MM.1S (cell line): ENCODE measurements around the gene ST3GAL3.

Experiments
- EZH2 ChIP-seq: fragments of 300-600 bp; sonication (generic); optimal IDR thresholded peaks from 2 replicates; pipeline ENCODE3; 2017; ENCODE audit warnings: low read depth, mild to moderate bottlenecking, antibody characterized with exemption, low read length, mixed read lengths
- EZH2phosphoT487 ChIP-seq: fragments of 300-600 bp; sonication (generic); IDR thresholded peaks from 2 replicates; pipeline ENCODE4 v1.6.1; 2018; ENCODE audit warnings: antibody characterized with exemption, low read length
- TF ChIP-seq, protein P1 (sequence below): fragments of 300-600 bp; sonication (generic); IDR thresholded peaks from 2 replicates; pipeline ENCODE4 v1.5.1; 2016; ENCODE audit warnings: antibody characterized with exemption, low read length, mixed read lengths

DNA sequence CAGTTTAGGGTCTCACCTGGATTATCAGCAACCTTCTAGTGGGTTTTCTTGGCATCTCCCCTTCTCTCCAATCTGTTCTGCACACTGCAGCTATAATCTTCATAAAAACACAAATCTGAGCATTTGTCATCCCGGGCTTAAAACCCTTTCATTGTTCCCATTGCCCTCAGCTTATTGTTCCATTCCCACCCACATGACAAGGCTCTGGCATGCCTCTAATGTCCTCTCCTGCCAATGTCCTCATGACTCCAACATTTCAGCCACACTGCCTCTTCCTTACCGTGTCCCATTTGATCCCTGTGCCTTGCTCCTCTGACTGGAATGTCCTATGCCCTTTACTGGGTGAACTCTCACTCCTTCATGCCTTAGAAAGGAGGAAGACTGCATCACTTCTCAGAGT lies 255.0 kb downstream of the ST3GAL3 start:
- TF ChIP-seq, protein P1, sequence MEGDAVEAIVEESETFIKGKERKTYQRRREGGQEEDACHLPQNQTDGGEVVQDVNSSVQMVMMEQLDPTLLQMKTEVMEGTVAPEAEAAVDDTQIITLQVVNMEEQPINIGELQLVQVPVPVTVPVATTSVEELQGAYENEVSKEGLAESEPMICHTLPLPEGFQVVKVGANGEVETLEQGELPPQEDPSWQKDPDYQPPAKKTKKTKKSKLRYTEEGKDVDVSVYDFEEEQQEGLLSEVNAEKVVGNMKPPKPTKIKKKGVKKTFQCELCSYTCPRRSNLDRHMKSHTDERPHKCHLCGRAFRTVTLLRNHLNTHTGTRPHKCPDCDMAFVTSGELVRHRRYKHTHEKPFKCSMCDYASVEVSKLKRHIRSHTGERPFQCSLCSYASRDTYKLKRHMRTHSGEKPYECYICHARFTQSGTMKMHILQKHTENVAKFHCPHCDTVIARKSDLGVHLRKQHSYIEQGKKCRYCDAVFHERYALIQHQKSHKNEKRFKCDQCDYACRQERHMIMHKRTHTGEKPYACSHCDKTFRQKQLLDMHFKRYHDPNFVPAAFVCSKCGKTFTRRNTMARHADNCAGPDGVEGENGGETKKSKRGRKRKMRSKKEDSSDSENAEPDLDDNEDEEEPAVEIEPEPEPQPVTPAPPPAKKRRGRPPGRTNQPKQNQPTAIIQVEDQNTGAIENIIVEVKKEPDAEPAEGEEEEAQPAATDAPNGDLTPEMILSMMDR, result no peak
- no peak for TF ChIP-seq EZH2
- no peak for TF ChIP-seq EZH2phosphoT487
